RWPE1 (cell line): ENCODE measurements around the gene OR2F1.

ENCODE experiments used
- CTCF ChIA-PET: fragments of 350-600 bp; sonication (Branson Sonifier 250); formaldehyde crosslinking; extraction: SDS; loops from one replicate; lab custom pipeline; 2021; lab: Yijun Ruan, JAX
- POLR2A ChIA-PET: fragments of 400-600 bp; formaldehyde crosslinking; extraction: SDS; loops from one replicate; lab custom pipeline; 2020; ENCODE audit warnings: antibody characterized with exemption; ENCODE audit not compliant: low non-redundant PET; lab: Yijun Ruan, JAX
- DNase-seq: peaks from one replicate; pipeline ENCODE4 v3.0.0; 2012; ENCODE audit warnings: low spot score
- H3K27ac ChIP-seq: fragments of 450-650 bp; 2 replicates; pipeline ENCODE4 v1.5.1; 2017
- TF ChIP-seq, protein P1 (sequence below): fragments of 450-650 bp; conservative IDR thresholded peaks from 2 replicates; pipeline ENCODE4 v1.5.1; 2017; ENCODE audit warnings: low read depth, mild to moderate bottlenecking

OR2F1 gene

GRCh38 chr7:143954544-143954943 is at the start of gene OR2F1:
OR2F1 (plus strand) TSS chr7:143954844; CDS start chr7:143959971, 5,127 bp downstream.
- no peak within 1 kb of the TSS for H3K27ac ChIP-seq
- TF ChIP-seq, protein P1, sequence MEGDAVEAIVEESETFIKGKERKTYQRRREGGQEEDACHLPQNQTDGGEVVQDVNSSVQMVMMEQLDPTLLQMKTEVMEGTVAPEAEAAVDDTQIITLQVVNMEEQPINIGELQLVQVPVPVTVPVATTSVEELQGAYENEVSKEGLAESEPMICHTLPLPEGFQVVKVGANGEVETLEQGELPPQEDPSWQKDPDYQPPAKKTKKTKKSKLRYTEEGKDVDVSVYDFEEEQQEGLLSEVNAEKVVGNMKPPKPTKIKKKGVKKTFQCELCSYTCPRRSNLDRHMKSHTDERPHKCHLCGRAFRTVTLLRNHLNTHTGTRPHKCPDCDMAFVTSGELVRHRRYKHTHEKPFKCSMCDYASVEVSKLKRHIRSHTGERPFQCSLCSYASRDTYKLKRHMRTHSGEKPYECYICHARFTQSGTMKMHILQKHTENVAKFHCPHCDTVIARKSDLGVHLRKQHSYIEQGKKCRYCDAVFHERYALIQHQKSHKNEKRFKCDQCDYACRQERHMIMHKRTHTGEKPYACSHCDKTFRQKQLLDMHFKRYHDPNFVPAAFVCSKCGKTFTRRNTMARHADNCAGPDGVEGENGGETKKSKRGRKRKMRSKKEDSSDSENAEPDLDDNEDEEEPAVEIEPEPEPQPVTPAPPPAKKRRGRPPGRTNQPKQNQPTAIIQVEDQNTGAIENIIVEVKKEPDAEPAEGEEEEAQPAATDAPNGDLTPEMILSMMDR, result no peak
- ChIA-PET CTCF (interaction anchor here (0.6 kb wide), 1 partner anchor 57 kb away, joined by 4 read pairs; no protein-coding TSS in a partner anchor), POLR2A (no interaction called here)
- no peak for DNase-seq

- POLR2A ChIA-PET, result no interaction called here
- H3K27ac ChIP-seq, result no peak overlapping the region
- TF ChIP-seq, protein P1, result no peak
- DNase-seq, result no peak
- CTCF ChIA-PET, result no interaction called here
Measured at GRCh38 chr7:143905509-143905908, 49.1 kb upstream of the OR2F1 start.

DNA sequence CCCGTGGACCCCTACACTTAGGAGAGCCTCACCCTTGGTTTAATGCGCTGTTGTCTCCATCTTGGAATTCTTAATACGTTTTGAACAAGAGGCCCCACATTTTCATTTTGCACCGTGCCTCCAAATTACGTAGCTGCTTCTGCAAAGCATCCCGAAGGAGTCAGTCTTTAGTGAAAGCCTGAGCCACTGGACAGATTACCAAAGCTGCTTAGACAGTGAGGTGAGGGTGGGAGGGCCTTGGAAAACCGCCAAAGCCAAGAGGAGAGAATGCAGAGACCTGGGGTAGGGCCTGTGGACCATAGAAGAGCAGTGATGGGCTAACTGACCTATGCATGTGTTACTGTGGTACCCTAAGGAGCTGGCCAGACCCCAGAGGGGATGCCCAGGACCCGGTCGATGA is 48.5 kb upstream of the OR2F1 start:
- TF ChIP-seq, protein P1, result no peak
- ChIA-PET CTCF (no interaction called here), POLR2A (no interaction called here)
- no peak for DNase-seq
- no peak overlapping the region for H3K27ac ChIP-seq

GRCh38 chr7:143906895-143907294 is 47.7 kb upstream of the OR2F1 start:
- ChIA-PET CTCF (no interaction called here), POLR2A (no interaction called here)
- no peak for DNase-seq
- H3K27ac ChIP-seq, result no peak overlapping the region
- TF ChIP-seq, protein P1, result no peak

DNA sequence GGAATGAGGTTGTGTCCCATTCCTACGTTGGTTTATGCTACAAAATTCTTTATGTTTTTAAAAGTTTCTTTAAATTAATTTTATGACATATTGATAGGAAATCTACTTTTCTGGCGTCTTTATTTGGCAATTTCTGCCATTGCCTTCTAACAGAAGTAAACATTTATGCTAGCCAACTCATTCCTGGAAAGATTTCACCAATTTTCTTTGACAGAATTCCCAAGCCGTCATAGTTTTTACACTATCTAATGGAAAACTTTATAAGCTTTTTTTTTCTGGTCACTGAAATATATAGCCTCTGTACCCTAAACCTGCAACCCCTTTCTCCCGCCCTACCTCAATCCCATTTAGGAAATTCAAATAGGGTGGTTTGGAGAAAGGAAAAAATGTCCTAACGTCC is 46.5 kb upstream of the OR2F1 start:
- DNase-seq, result no peak
- POLR2A ChIA-PET, result no interaction called here
- CTCF ChIA-PET, result no interaction called here
- H3K27ac ChIP-seq, result no peak overlapping the region
- TF ChIP-seq, protein P1, result no peak

DNA sequence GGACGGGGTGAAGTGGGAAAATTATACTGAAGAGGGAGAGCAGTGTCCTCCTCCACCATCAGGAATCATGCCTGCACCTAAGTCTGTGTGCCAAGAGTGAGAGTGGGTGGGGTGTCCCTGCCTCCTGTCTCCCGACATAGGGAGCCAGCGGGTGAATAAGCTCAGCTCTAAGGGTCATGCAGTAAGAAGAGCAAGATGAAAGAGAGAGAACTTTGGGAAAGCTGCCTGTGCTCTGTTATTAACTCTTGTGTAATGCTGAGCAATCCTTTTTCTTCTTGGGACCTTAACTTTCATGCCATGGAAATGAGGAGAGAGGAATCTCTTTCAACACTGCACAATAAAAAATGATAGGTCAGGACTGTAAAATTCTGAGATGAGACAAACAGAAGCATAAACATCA is 44.8 kb upstream of the OR2F1 start:
- DNase-seq, result no peak
- ChIA-PET CTCF (no interaction called here), POLR2A (no interaction called here)
- TF ChIP-seq, protein P1, result no peak
- H3K27ac ChIP-seq, result no peak overlapping the region
